Vagina (tissue), 2 donors: ENCODE measurements around the gene LRRTM3.

Source experiments
- POLR2AphosphoS5 ChIP-seq, 2 donors: sonication (generic); formaldehyde crosslinking; IDR thresholded peaks; one replicate each; pipeline ENCODE4 v1.9.0; 2017; ENCODE audit warnings: antibody characterized with exemption in 2 of 2, mild to moderate bottlenecking in 2 of 2, low read depth in 1 of 2; ENCODE audit not compliant: insufficient read depth in 1 of 2
- TF ChIP-seq, protein P1 (sequence below), 3 experiments: fragments of 450-650 bp in 2 of 3; fragments of 200-600 bp in 1 of 3; sonication (generic) in 1 of 3; IDR thresholded peaks; one replicate each; pipeline ENCODE4 v1.5.1; 2017 to 2019; ENCODE audit warnings: antibody characterized with exemption in 3 of 3, mild to moderate bottlenecking in 2 of 3, moderate library complexity in 2 of 3

DNA sequence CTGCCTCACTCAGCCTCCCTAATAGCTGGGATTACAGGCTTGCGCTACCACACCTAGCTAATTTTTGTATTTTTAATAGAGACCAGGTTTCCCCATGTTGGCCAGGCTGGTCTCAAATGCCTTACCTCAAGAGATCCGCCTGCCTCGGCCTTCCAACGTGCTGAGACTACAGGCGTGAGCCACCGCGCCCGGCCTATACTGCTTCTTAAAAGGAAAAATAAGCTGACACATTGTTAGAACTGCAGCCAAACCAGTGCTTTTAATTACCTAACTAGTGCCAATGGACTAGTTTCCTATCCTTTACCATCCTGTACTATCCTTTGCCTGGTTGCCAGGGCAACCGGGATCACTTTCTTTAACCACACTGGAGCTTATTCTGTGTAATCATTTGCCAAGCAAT lies 108.0 kb downstream of the LRRTM3 start:
- TF ChIP-seq, protein P1, sequence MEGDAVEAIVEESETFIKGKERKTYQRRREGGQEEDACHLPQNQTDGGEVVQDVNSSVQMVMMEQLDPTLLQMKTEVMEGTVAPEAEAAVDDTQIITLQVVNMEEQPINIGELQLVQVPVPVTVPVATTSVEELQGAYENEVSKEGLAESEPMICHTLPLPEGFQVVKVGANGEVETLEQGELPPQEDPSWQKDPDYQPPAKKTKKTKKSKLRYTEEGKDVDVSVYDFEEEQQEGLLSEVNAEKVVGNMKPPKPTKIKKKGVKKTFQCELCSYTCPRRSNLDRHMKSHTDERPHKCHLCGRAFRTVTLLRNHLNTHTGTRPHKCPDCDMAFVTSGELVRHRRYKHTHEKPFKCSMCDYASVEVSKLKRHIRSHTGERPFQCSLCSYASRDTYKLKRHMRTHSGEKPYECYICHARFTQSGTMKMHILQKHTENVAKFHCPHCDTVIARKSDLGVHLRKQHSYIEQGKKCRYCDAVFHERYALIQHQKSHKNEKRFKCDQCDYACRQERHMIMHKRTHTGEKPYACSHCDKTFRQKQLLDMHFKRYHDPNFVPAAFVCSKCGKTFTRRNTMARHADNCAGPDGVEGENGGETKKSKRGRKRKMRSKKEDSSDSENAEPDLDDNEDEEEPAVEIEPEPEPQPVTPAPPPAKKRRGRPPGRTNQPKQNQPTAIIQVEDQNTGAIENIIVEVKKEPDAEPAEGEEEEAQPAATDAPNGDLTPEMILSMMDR (IDR thresholded peaks at IDR 0.05) = no peak
- TF ChIP-seq POLR2AphosphoS5 (IDR thresholded peaks at IDR 0.05; ENCODE audit: insufficient read depth in 1 of 2, low read depth in 1 of 2) = no peak
